GM10847 (cell line): Measurements from ENCODE around the gene SLC13A5.

ENCODE experiments used
- POLR2A ChIP-seq: IDR thresholded peaks from 2 replicates; pipeline ENCODE4 v1.6.1; 2011; ENCODE audit not compliant: insufficient read length; ENCODE audit errors: extremely low read depth

The SLC13A5 gene

GRCh38 chr17:6661464-6661848 is 51.7 kb downstream of the SLC13A5 start:
- no peak for TF ChIP-seq POLR2A

GRCh38 chr17:6660805-6661463 is 52.2 kb downstream of the SLC13A5 start:
- no peak for TF ChIP-seq POLR2A

- TF ChIP-seq POLR2A: no peak
Measured at GRCh38 chr17:6660101-6660500, 53.1 kb downstream of the SLC13A5 start.

GRCh38 chr17:6657633-6658287 is 55.4 kb downstream of the SLC13A5 start:
- TF ChIP-seq POLR2A: no peak

GRCh38 chr17:6656797-6657632 is 56.2 kb downstream of the SLC13A5 start:
- peak; percentile 22 for TF ChIP-seq POLR2A

GRCh38 chr17:6654841-6655731 is 58.1 kb downstream of the SLC13A5 start:
- no peak for TF ChIP-seq POLR2A

- no peak for TF ChIP-seq POLR2A
Measured at GRCh38 chr17:6651919-6652452, 61.2 kb downstream of the SLC13A5 start.

- peak; percentile 69 for TF ChIP-seq POLR2A
Measured at GRCh38 chr17:6651354-6651918, 61.7 kb downstream of the SLC13A5 start, which contains the start of the genes C17orf100 and MED31. Gene C17orf100, plus strand, starts transcription at chr17:6651762. Its CDS starts 152 bp downstream, at chr17:6651914. Gene MED31, minus strand, starts transcription at chr17:6651605. Its CDS starts 77 bp downstream, at chr17:6651528.

- no peak for TF ChIP-seq POLR2A
Measured at GRCh38 chr17:6648181-6648580, 65.0 kb downstream of the SLC13A5 start.

- no peak for TF ChIP-seq POLR2A
Measured at GRCh38 chr17:6643451-6644125, 69.6 kb downstream of the SLC13A5 start.

GRCh38 chr17:6642592-6642991 is 70.6 kb downstream of the SLC13A5 start:
- no peak for TF ChIP-seq POLR2A

GRCh38 chr17:6641247-6641863 is 71.8 kb downstream of the SLC13A5 start:
- TF ChIP-seq POLR2A: no peak

GRCh38 chr17:6640536-6641246 is 72.5 kb downstream of the SLC13A5 start, which contains the start of the genes KIAA0753 and TXNDC17:
Gene KIAA0753, minus strand, starts transcription at chr17:6640711. Its CDS starts 5,608 bp downstream, at chr17:6635103.
Gene TXNDC17, plus strand, starts transcription at chr17:6641060. Its CDS starts 23 bp downstream, at chr17:6641083.
- peak; percentile 97 for TF ChIP-seq POLR2A
